SK-N-SH treated with all-trans-retinoic acid at 6 μM for 48 hours (cell line): ENCODE measurements around the gene ZHX3.

Source experiments
- ATAC-seq: fragments of 200-7000 bp; cut with Tn5 transposase; 3 replicates; pipeline ENCODE4 v1.9.1; 2020; ENCODE audit warnings: mild to moderate bottlenecking, moderate library complexity
- ARNTL ChIP-seq: fragments of 450-650 bp; formaldehyde crosslinking; IDR thresholded peaks from 2 replicates; pipeline ENCODE4 v1.5.0; 2020; ENCODE audit warnings: low read depth, mild to moderate bottlenecking, moderate library complexity, borderline replicate concordance
- BACH2 ChIP-seq: fragments of 250-450 bp; sonication (Bioruptor Pico); IDR thresholded peaks from 2 replicates; pipeline ENCODE4 v1.9.0; 2021; ENCODE audit warnings: mild to moderate bottlenecking, borderline replicate concordance
- CSDC2 ChIP-seq: fragments of 250-450 bp; sonication (Bioruptor Pico); IDR thresholded peaks from 2 replicates; pipeline ENCODE4 v1.5.0; 2020; ENCODE audit warnings: mild to moderate bottlenecking, moderate library complexity
- ESRRG ChIP-seq: fragments of 250-450 bp; sonication (Bioruptor Pico); IDR thresholded peaks from 2 replicates; pipeline ENCODE4 v1.6.1; 2021; ENCODE audit warnings: mild to moderate bottlenecking
- GLIS3 ChIP-seq: fragments of 250-450 bp; sonication (Bioruptor Pico); IDR thresholded peaks from 2 replicates; pipeline ENCODE4 v1.5.0; 2020; ENCODE audit warnings: mild to moderate bottlenecking, moderate library complexity
- ISL1 ChIP-seq: fragments of 250-450 bp; sonication (Bioruptor Pico); IDR thresholded peaks from 2 replicates; pipeline ENCODE4 v2.1.2; 2022; ENCODE audit warnings: mild to moderate bottlenecking, moderate library complexity
- OSR1 ChIP-seq: fragments of 250-450 bp; sonication (Bioruptor Pico); IDR thresholded peaks from 2 replicates; pipeline ENCODE4 v1.8.0; 2022; ENCODE audit warnings: moderate library complexity, mild to moderate bottlenecking, inconsistent platforms
- PPARA ChIP-seq: fragments of 250-450 bp; sonication (Bioruptor Pico); IDR thresholded peaks from 2 replicates; pipeline ENCODE4 v1.5.0; 2020; ENCODE audit warnings: mild to moderate bottlenecking, borderline replicate concordance
- RARB ChIP-seq: fragments of 250-450 bp; sonication (Bioruptor Pico); IDR thresholded peaks from 2 replicates; pipeline ENCODE4 v1.8.0; 2021; ENCODE audit warnings: mild to moderate bottlenecking, moderate library complexity
- SNAI2 ChIP-seq: fragments of 250-450 bp; sonication (Bioruptor Pico); IDR thresholded peaks from 2 replicates; pipeline ENCODE4 v1.5.0; 2020; ENCODE audit warnings: mild to moderate bottlenecking, moderate library complexity
- TCF4 ChIP-seq: fragments of 250-450 bp; sonication (Bioruptor Pico); IDR thresholded peaks from 2 replicates; pipeline ENCODE4 v1.8.0; 2021; ENCODE audit warnings: mild to moderate bottlenecking, moderate library complexity, borderline replicate concordance
- TOX ChIP-seq: fragments of 250-450 bp; sonication (Bioruptor Pico); IDR thresholded peaks from 2 replicates; pipeline ENCODE4 v1.8.0; 2021; ENCODE audit warnings: mild to moderate bottlenecking, moderate library complexity, borderline replicate concordance
- ZFP3 ChIP-seq: fragments of 250-450 bp; sonication (Bioruptor Pico); IDR thresholded peaks from 2 replicates; pipeline ENCODE4 v1.5.0; 2020; ENCODE audit warnings: mild to moderate bottlenecking, moderate library complexity
- ZFP30 ChIP-seq: fragments of 450-650 bp; formaldehyde crosslinking; IDR thresholded peaks from 2 replicates; pipeline ENCODE4 v1.5.0; 2022; ENCODE audit warnings: mild to moderate bottlenecking, moderate library complexity
- ZNF565 ChIP-seq: fragments of 450-650 bp; formaldehyde crosslinking; conservative IDR thresholded peaks from 2 replicates; pipeline ENCODE4 v1.5.0; 2020; ENCODE audit warnings: low read depth, mild to moderate bottlenecking, moderate library complexity
- ZNF8 ChIP-seq: fragments of 450-650 bp; formaldehyde crosslinking; IDR thresholded peaks from 2 replicates; pipeline ENCODE4 v1.5.0; 2020; ENCODE audit warnings: mild to moderate bottlenecking, moderate library complexity
- TF ChIP-seq, protein P1 (sequence below): fragments of 250-450 bp; sonication (Bioruptor Pico); IDR thresholded peaks from 2 replicates; pipeline ENCODE4 v1.5.1; 2020; ENCODE audit warnings: low read depth, mild to moderate bottlenecking, moderate library complexity
- TF ChIP-seq, protein P2 (sequence below): fragments of 250-450 bp; sonication (Bioruptor Pico); IDR thresholded peaks from 2 replicates; pipeline ENCODE4 v1.8.0; 2021; ENCODE audit warnings: low read depth, mild to moderate bottlenecking, moderate library complexity, borderline replicate concordance
- TF ChIP-seq, protein P3 (sequence below): fragments of 250-450 bp; sonication (Bioruptor Pico); IDR thresholded peaks from 2 replicates; pipeline ENCODE4 v1.5.0; 2020; ENCODE audit warnings: mild to moderate bottlenecking, moderate library complexity
- TF ChIP-seq, protein P4 (sequence below): fragments of 250-450 bp; sonication (Bioruptor Pico); IDR thresholded peaks from 2 replicates; pipeline ENCODE4 v1.8.0; 2020; ENCODE audit warnings: mild to moderate bottlenecking, moderate library complexity, borderline replicate concordance

The ZHX3 gene

DNA sequence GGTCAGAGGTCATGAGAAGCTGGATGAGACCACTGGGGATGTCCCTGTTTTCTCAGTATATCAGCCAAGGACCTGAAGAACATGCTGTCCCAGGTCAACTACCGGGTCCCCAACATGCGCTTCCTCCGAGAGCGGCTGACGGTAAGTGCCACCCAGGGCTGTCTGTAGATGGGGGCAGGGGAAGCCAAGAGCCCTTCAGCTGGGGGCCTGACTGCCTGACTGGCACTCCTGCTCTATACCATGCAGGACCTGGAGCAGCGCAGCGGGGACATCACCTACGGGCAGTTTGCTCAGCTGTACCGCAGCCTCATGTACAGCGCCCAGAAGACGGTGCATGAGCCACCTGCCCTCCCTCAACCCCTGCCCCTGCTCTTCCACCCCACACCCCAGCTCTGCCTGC lies 155.1 kb downstream of the ZHX3 start:
- no peak for TF ChIP-seq ESRRG (CRISPR knock-in tag)
- TF ChIP-seq GLIS3 (CRISPR knock-in tag): no peak
- no peak for TF ChIP-seq CSDC2 (CRISPR knock-in tag)
- TF ChIP-seq, protein P1, sequence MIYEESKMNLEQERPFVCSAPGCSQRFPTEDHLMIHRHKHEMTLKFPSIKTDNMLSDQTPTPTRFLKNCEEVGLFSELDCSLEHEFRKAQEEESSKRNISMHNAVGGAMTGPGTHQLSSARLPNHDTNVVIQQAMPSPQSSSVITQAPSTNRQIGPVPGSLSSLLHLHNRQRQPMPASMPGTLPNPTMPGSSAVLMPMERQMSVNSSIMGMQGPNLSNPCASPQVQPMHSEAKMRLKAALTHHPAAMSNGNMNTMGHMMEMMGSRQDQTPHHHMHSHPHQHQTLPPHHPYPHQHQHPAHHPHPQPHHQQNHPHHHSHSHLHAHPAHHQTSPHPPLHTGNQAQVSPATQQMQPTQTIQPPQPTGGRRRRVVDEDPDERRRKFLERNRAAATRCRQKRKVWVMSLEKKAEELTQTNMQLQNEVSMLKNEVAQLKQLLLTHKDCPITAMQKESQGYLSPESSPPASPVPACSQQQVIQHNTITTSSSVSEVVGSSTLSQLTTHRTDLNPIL (CRISPR knock-in tag): no peak
- TF ChIP-seq PPARA (CRISPR knock-in tag): no peak
- no peak for TF ChIP-seq OSR1
- no peak for TF ChIP-seq ARNTL (CRISPR knock-in tag)
- no peak for TF ChIP-seq TOX (CRISPR knock-in tag)
- TF ChIP-seq, all 23 proteins: peak for 0
- ATAC-seq: no peak

DNA sequence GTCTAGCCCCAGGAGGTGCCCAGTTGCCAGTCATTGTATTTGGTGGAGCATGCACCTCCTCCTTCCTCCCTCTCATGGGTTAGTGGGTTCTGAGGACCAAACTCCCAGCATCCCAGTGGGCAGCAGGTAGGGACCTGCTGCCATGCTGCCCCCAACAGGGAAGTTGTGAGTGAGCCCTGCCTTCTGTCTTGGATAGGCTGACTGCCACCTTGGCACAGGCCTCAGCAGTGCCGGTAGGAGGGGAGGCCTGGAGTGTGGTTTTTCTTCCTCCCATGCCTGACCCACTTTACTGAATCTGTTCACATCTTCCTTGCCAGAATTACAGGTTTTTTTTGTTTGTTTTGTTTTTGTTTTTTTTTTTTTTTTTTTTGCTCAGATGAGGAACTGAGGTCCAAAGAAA lies 155.6 kb downstream of the ZHX3 start:
- TF ChIP-seq OSR1: no peak
- no peak for TF ChIP-seq TCF4 (CRISPR knock-in tag)
- no peak for TF ChIP-seq TOX (CRISPR knock-in tag)
- TF ChIP-seq, protein P2, sequence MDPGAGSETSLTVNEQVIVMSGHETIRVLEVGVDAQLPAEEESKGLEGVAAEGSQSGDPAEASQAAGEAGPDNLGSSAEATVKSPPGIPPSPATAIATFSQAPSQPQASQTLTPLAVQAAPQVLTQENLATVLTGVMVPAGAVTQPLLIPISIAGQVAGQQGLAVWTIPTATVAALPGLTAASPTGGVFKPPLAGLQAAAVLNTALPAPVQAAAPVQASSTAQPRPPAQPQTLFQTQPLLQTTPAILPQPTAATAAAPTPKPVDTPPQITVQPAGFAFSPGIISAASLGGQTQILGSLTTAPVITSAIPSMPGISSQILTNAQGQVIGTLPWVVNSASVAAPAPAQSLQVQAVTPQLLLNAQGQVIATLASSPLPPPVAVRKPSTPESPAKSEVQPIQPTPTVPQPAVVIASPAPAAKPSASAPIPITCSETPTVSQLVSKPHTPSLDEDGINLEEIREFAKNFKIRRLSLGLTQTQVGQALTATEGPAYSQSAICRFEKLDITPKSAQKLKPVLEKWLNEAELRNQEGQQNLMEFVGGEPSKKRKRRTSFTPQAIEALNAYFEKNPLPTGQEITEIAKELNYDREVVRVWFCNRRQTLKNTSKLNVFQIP: no peak
- no peak for TF ChIP-seq ZNF8 (CRISPR knock-in tag)
- TF ChIP-seq, protein P1 (CRISPR knock-in tag): no peak
- no peak for TF ChIP-seq ISL1 (CRISPR knock-in tag)
- no peak for TF ChIP-seq ZNF565 (CRISPR knock-in tag)
- TF ChIP-seq CSDC2 (CRISPR knock-in tag): no peak
- TF ChIP-seq PPARA (CRISPR knock-in tag): no peak
- no peak for TF ChIP-seq SNAI2 (CRISPR knock-in tag)
- no peak for TF ChIP-seq RARB (CRISPR knock-in tag)
- no peak for TF ChIP-seq ZFP3 (CRISPR knock-in tag)
- no peak for TF ChIP-seq ARNTL (CRISPR knock-in tag)
- TF ChIP-seq BACH2 (CRISPR knock-in tag): no peak
- TF ChIP-seq ZFP30 (CRISPR knock-in tag): no peak
- TF ChIP-seq, protein P3, sequence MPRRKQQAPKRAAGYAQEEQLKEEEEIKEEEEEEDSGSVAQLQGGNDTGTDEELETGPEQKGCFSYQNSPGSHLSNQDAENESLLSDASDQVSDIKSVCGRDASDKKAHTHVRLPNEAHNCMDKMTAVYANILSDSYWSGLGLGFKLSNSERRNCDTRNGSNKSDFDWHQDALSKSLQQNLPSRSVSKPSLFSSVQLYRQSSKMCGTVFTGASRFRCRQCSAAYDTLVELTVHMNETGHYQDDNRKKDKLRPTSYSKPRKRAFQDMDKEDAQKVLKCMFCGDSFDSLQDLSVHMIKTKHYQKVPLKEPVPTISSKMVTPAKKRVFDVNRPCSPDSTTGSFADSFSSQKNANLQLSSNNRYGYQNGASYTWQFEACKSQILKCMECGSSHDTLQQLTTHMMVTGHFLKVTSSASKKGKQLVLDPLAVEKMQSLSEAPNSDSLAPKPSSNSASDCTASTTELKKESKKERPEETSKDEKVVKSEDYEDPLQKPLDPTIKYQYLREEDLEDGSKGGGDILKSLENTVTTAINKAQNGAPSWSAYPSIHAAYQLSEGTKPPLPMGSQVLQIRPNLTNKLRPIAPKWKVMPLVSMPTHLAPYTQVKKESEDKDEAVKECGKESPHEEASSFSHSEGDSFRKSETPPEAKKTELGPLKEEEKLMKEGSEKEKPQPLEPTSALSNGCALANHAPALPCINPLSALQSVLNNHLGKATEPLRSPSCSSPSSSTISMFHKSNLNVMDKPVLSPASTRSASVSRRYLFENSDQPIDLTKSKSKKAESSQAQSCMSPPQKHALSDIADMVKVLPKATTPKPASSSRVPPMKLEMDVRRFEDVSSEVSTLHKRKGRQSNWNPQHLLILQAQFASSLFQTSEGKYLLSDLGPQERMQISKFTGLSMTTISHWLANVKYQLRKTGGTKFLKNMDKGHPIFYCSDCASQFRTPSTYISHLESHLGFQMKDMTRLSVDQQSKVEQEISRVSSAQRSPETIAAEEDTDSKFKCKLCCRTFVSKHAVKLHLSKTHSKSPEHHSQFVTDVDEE (CRISPR knock-in tag): no peak
- ATAC-seq: no peak

DNA sequence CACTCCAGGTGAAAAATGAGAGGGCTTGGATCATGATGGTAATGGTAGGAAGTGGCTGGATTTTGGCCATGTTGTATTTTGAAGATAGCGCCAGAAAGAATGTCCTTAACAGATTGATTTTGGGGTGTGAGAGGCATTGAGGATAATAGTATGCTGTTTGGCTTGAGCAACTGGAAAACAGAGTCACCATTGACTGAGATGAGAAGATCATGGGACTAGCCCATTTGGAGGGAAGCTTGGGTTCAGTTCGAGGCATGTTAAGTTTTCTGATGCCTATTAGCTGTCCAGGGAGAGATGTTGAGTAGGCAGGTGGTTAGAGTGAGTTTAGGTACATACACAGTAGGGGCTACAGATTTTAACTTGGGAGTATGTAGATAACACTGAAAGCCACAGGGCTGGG lies 156.8 kb downstream of the ZHX3 start:
- no peak for ATAC-seq
- TF ChIP-seq ZNF565 (CRISPR knock-in tag) (no peak), ARNTL (CRISPR knock-in tag) (no peak), PPARA (CRISPR knock-in tag) (no peak), TCF4 (CRISPR knock-in tag) (no peak), ISL1 (CRISPR knock-in tag) (no peak), ZFP3 (CRISPR knock-in tag) (no peak), RARB (CRISPR knock-in tag) (no peak), TOX (CRISPR knock-in tag) (no peak), ESRRG (CRISPR knock-in tag) (no peak)
- TF ChIP-seq, protein P4, sequence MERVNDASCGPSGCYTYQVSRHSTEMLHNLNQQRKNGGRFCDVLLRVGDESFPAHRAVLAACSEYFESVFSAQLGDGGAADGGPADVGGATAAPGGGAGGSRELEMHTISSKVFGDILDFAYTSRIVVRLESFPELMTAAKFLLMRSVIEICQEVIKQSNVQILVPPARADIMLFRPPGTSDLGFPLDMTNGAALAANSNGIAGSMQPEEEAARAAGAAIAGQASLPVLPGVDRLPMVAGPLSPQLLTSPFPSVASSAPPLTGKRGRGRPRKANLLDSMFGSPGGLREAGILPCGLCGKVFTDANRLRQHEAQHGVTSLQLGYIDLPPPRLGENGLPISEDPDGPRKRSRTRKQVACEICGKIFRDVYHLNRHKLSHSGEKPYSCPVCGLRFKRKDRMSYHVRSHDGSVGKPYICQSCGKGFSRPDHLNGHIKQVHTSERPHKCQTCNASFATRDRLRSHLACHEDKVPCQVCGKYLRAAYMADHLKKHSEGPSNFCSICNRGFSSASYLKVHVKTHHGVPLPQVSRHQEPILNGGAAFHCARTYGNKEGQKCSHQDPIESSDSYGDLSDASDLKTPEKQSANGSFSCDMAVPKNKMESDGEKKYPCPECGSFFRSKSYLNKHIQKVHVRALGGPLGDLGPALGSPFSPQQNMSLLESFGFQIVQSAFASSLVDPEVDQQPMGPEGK (CRISPR knock-in tag): no peak
- TF ChIP-seq, protein P1 (CRISPR knock-in tag): no peak
- TF ChIP-seq, protein P2: no peak
- TF ChIP-seq, protein P3 (CRISPR knock-in tag): no peak
